ENCODE data around the gene CSMD2. TPM values are rescaled to one million over a fixed set of nuclear protein-coding genes. Genes with fewer than 3 reads are reported as not detected.

Gene CSMD2
- total and polyA plus RNA-seq, 2 of the 4 experiments (the other 2 are of a cell fraction), result under 0.01 to 0.36 TPM

GRCh38 chr1:33660244-33660643 lies 504.8 kb downstream of the CSMD2 start:
- dilution Hi-C loops (cut with HindIII; ENCODE audit: low sequenced_read_pairs, unreplicated experiment), result no loop called here
- no peaks in the 10 kb centered on the region for H3K9me1 ChIP-seq (ENCODE audit: insufficient read depth, low read length)
- H3K4ac ChIP-seq (ENCODE audit: low read depth, low read length), result no peak overlapping the region
- no peak overlapping the region for H2AK9ac ChIP-seq (replicated peaks; ENCODE audit: low read depth, low read length, poor library complexity)
- ChIA-PET CTCF (no interaction called here), POLR2A (ENCODE audit: unreplicated experiment) (no interaction called here)
- TF ChIP-seq, protein P1, sequence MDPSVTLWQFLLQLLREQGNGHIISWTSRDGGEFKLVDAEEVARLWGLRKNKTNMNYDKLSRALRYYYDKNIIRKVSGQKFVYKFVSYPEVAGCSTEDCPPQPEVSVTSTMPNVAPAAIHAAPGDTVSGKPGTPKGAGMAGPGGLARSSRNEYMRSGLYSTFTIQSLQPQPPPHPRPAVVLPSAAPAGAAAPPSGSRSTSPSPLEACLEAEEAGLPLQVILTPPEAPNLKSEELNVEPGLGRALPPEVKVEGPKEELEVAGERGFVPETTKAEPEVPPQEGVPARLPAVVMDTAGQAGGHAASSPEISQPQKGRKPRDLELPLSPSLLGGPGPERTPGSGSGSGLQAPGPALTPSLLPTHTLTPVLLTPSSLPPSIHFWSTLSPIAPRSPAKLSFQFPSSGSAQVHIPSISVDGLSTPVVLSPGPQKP (IDR thresholded peaks at IDR 0.05; ENCODE audit: borderline replicate concordance, low read depth, low read length), result no peak
- TF ChIP-seq NFE2L2 (IDR thresholded peaks at IDR 0.05; ENCODE audit: low read depth, low read length) (no peak), CTCF (conservative IDR thresholded peaks at IDR 0.05; ENCODE audit: low read depth, low read length) (no peak), BHLHE40 (IDR thresholded peaks at IDR 0.05; ENCODE audit: low read depth, low read length) (no peak), CEBPB (IDR thresholded peaks at IDR 0.05; ENCODE audit: low read depth, low read length) (no peak), RAD21 (IDR thresholded peaks at IDR 0.05; ENCODE audit: low read length) (no peak), MXI1 (IDR thresholded peaks at IDR 0.05; ENCODE audit: borderline replicate concordance, low read depth, low read length) (no peak), MAFK (IDR thresholded peaks at IDR 0.05; ENCODE audit: low read depth, low read length) (no peak), RFX5 (IDR thresholded peaks at IDR 0.05; ENCODE audit: low read depth, low read length) (no peak), POLR2A (IDR thresholded peaks at IDR 0.05; ENCODE audit: low read depth, low read length) (no peak), CHD1 (IDR thresholded peaks at IDR 0.05; ENCODE audit: low read depth, low read length) (no peak), RCOR1 (IDR thresholded peaks at IDR 0.05; ENCODE audit: insufficient replicate concordance, low read length) (no peak), SMC3 (IDR thresholded peaks at IDR 0.05; ENCODE audit: low read depth, low read length) (no peak), MAZ (IDR thresholded peaks at IDR 0.05; ENCODE audit: borderline replicate concordance, low read depth, low read length) (no peak), FOS (IDR thresholded peaks at IDR 0.05; ENCODE audit: low read depth, low read length) (no peak)
- TF ChIP-seq, protein P2, sequence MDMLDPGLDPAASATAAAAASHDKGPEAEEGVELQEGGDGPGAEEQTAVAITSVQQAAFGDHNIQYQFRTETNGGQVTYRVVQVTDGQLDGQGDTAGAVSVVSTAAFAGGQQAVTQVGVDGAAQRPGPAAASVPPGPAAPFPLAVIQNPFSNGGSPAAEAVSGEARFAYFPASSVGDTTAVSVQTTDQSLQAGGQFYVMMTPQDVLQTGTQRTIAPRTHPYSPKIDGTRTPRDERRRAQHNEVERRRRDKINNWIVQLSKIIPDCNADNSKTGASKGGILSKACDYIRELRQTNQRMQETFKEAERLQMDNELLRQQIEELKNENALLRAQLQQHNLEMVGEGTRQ (IDR thresholded peaks at IDR 0.05; ENCODE audit: low read depth, low read length), result no peak
- no peak overlapping the region for H3K9ac ChIP-seq (ENCODE audit: low read depth, low read length)
- no peaks in the 10 kb centered on the region for H3K36me3 ChIP-seq (ENCODE audit: control insufficient read depth, insufficient read depth, low read length)
- H4K20me1 ChIP-seq (ENCODE audit: insufficient read depth, low read length), result no peaks in the 10 kb centered on the region
- H3K14ac ChIP-seq (replicated peaks; ENCODE audit: low read depth, low read length), result no peak overlapping the region
- ATAC-seq (ENCODE audit: low read depth) (no peak), DNase-seq (no peak)
- H3K9me3 ChIP-seq (ENCODE audit: control insufficient read depth, insufficient read depth, low read length), result no peaks in the 10 kb centered on the region; the same call in 1 of the 2 replicates
- H2BK120ac ChIP-seq (ENCODE audit: low read depth, low read length), result no peak overlapping the region
- no peak overlapping the region for H2AFZ ChIP-seq (replicated peaks; ENCODE audit: low read length, poor library complexity)
- H2BK20ac ChIP-seq (ENCODE audit: low read depth, low read length), result no peak overlapping the region
- H2BK5ac ChIP-seq (ENCODE audit: low read depth, low read length, poor library complexity, severe bottlenecking), result no peak overlapping the region
- in situ Hi-C loops (cut with MboI; ENCODE audit: low sequenced_read_pairs), result no loop called here
- H3K56ac ChIP-seq (ENCODE audit: extremely low read depth, insufficient read depth, low read length), result no peak overlapping the region
- H3K27ac ChIP-seq (ENCODE audit: insufficient read depth, low read length), result no peak overlapping the region
- H3K79me1 ChIP-seq (ENCODE audit: low read depth in 1 of 2, low read length in 2 of 2), result no peaks in the 10 kb centered on the region
- no peak overlapping the region for H3K4me3 ChIP-seq (ENCODE audit: insufficient read depth, low read depth, low read length)
- H3K18ac ChIP-seq (ENCODE audit: low read depth, low read length), result no peak overlapping the region
- no peak overlapping the region for H4K5ac ChIP-seq (ENCODE audit: low read depth, low read length)
- no peak overlapping the region for H2BK15ac ChIP-seq (ENCODE audit: low read depth, low read length)
- no peaks in the 10 kb centered on the region for H3K27me3 ChIP-seq (ENCODE audit: control insufficient read depth, insufficient read depth, low read length)
- H4K91ac ChIP-seq (ENCODE audit: insufficient read depth, low read depth, low read length), result no peak overlapping the region
- intact Hi-C loops (cut with micrococcal nuclease), result no loop called here
- no peak overlapping the region for H3K4me2 ChIP-seq (ENCODE audit: low read depth, low read length)
- H3K23ac ChIP-seq (ENCODE audit: low read depth, low read length), result no peak overlapping the region
- no peaks in the 10 kb centered on the region for H3K4me1 ChIP-seq (ENCODE audit: control insufficient read depth, insufficient read depth, low read length)
- no peak overlapping the region for H2AK5ac ChIP-seq (ENCODE audit: low read depth, low read length)
- no peak overlapping the region for H4K8ac ChIP-seq (ENCODE audit: low read depth in 2 of 2, low read length in 2 of 2)
- no TSS peak for BruUV-seq (replicated peaks)
- WGBS, 2 experiments (ENCODE audit: extremely low coverage in 2 of 2, insufficient read length in 1 of 2), result no CpG with 5 or more reads among the region's 5 CpGs
